GM13977 (cell line): ENCODE data around the gene SNTB2.

Source experiments
- DNase-seq: peaks from one replicate; pipeline ENCODE4 v3.0.0; 2012; ENCODE audit warnings: low spot score
- CTCF ChIP-seq: IDR thresholded peaks from 2 replicates; pipeline ENCODE4 v1.5.1; 2012; ENCODE audit warnings: mild to moderate bottlenecking, control low read depth; ENCODE audit not compliant: insufficient read depth; ENCODE audit errors: extremely low read depth, missing control alignments
- in situ Hi-C: fragments of 300-500 bp; cut with MboI; formaldehyde crosslinking; loops from one replicate; pipeline ENCODE4 v1.12.0; 2022; ENCODE audit warnings: low sequenced_read_pairs, low pct_unique_long_range_greater_than_20kb, mixed read lengths, inconsistent platforms; ENCODE audit not compliant: unreplicated experiment

SNTB2 gene

GRCh38 chr16:69306031-69306430 is 119.1 kb downstream of the SNTB2 start:
- TF ChIP-seq CTCF, result no peak
- in situ Hi-C loops, result no loop called here
- no peak for DNase-seq

- TF ChIP-seq CTCF, result no peak
- DNase-seq, result no peak
- in situ Hi-C loops, result no loop called here
These were observed 120.1 kb downstream of the SNTB2 start for GRCh38 chr16:69307091-69307490.

GRCh38 chr16:69307856-69308255 is 120.9 kb downstream of the SNTB2 start:
- in situ Hi-C loops, result no loop called here
- DNase-seq, result no peak
- no peak for TF ChIP-seq CTCF

GRCh38 chr16:69309316-69309715 is 122.4 kb downstream of the SNTB2 start:
- no peak for TF ChIP-seq CTCF
- DNase-seq, result no peak
- in situ Hi-C loops, result no loop called here

- DNase-seq, result peak; percentile 99
- TF ChIP-seq CTCF, result peak; percentile 100
- in situ Hi-C loops, result no loop called here
These were observed 123.9 kb downstream of the SNTB2 start, which contains the start of gene VPS4A for GRCh38 chr16:69310653-69311532. Gene VPS4A, plus strand, starts transcription at chr16:69311350. Its CDS starts 162 bp downstream, at chr16:69311512.

GRCh38 chr16:69311533-69312387 is 124.8 kb downstream of the SNTB2 start:
- peak; percentile 21 for TF ChIP-seq CTCF
- in situ Hi-C loops, result no loop called here
- DNase-seq, result peak; percentile 62
